ENCODE results near the gene HILPDA.
"Not testable (repeated sequence)": the region's sequence is repeated elsewhere in the genome, so short reads cannot be mapped to it uniquely, and the experiment has no call there.

GRCh38 chr7:128466871-128467270, 11.2 kb downstream of the HILPDA start:
- not testable (repeated sequence) for TF ChIP-seq CTCF, POLR2A (IDR thresholded peaks at IDR 0.05)
